Nasal cavity respiratory epithelium epithelial cell of viscerocranial mucosa (primary cell): ENCODE results near the gene NUDT12. TPM values are rescaled to one million over a fixed set of nuclear protein-coding genes. Genes with fewer than 3 reads are reported as not detected.

Source experiments
- total RNA-seq: library from RNA; depleted of rRNA; stranded (reverse); fragments of >200 nt; gene quantifications from 2 replicates; pipeline ENCODE4 v1.2.3, GENCODE V29; 2014

The NUDT12 gene
- total RNA-seq, result 16.7 and 16.9 TPM in 2 replicates

GRCh38 chr5:103562453-103563157, at the start of gene NUDT12:
Gene NUDT12, minus strand, starts transcription at chr5:103562789. Its CDS starts 2,541 bp downstream, at chr5:103560248.

